Fibroblast of the conjunctiva (primary cell): ENCODE data around the gene HRAS.
A peak's percentile ranks its signal among the peaks of the same experiment; 100 is the strongest.

ENCODE experiments used
- DNase-seq: peaks from one replicate; pipeline ENCODE4 v3.0.0-alpha.2; 2010; ENCODE audit warnings: low read depth

HRAS gene

GRCh38 chr11:507727-508515 lies 27.5 kb downstream of the HRAS start:
- no peak for DNase-seq

GRCh38 chr11:506995-507726 lies 28.2 kb downstream of the HRAS start, which contains the start of gene RNH1:
Gene RNH1 (minus strand): TSS chr11:507242. CDS start chr11:502162, 5,080 bp downstream.
- peak; percentile 93 for DNase-seq

- peak; percentile 97 for DNase-seq
Observed at GRCh38 chr11:506238-506994, 29.0 kb downstream of the HRAS start.

- no peak for DNase-seq
Observed at GRCh38 chr11:504994-505344, 30.4 kb downstream of the HRAS start.

GRCh38 chr11:504053-504993 lies 31.1 kb downstream of the HRAS start:
- DNase-seq: peak; percentile 71

- peak; percentile 85 for DNase-seq
Observed at GRCh38 chr11:503179-503981, 32.0 kb downstream of the HRAS start.

- no peak for DNase-seq
Observed at GRCh38 chr11:502288-503178, 32.8 kb downstream of the HRAS start.

- no peak for DNase-seq
Observed at GRCh38 chr11:501683-502287, 33.6 kb downstream of the HRAS start.

GRCh38 chr11:501001-501682 lies 34.2 kb downstream of the HRAS start:
- no peak for DNase-seq

- no peak for DNase-seq
Observed at GRCh38 chr11:499201-500076, 35.9 kb downstream of the HRAS start.

GRCh38 chr11:498297-499181 lies 36.8 kb downstream of the HRAS start:
- DNase-seq: no peak

GRCh38 chr11:497565-498296 lies 37.6 kb downstream of the HRAS start:
- DNase-seq: no peak

- DNase-seq: no peak
Observed at GRCh38 chr11:496834-497564, 38.4 kb downstream of the HRAS start.

GRCh38 chr11:495537-495931 lies 39.8 kb downstream of the HRAS start:
- no peak for DNase-seq
